Type B pancreatic cell (in vitro differentiated cells): Measurements from ENCODE around the gene NKX2-2. TPM values are rescaled to one million over a fixed set of nuclear protein-coding genes. Genes with fewer than 3 reads are reported as not detected.
A peak's percentile ranks its signal among the peaks of the same experiment; 100 is the strongest.

Experiments
- DNase-seq: peaks from one replicate; pipeline ENCODE4 v3.0.0; 2021; ENCODE audit warnings: mixed read lengths; ENCODE audit not compliant: unreplicated experiment; ENCODE audit errors: extremely low spot score
- H3K27ac Mint-ChIP-seq: 2 replicates; pipeline ENCODE4 v1.8.0; 2021; ENCODE audit warnings: mild to moderate bottlenecking, mixed read lengths
- H3K27me3 Mint-ChIP-seq: 2 replicates; pipeline ENCODE4 v1.8.0; 2021; ENCODE audit warnings: mixed read lengths
- H3K36me3 Mint-ChIP-seq: 2 replicates; pipeline ENCODE4 v1.8.0; 2021; ENCODE audit warnings: mixed read lengths
- H3K4me1 Mint-ChIP-seq: one replicate; pipeline ENCODE4 v1.8.0; 2021; ENCODE audit warnings: mixed read lengths; ENCODE audit not compliant: unreplicated experiment
- H3K4me3 Mint-ChIP-seq: 2 replicates; pipeline ENCODE4 v1.8.0; 2021; ENCODE audit warnings: mild to moderate bottlenecking, mixed read lengths
- H3K9me3 Mint-ChIP-seq: 2 replicates; pipeline ENCODE4 v1.8.0; 2021; ENCODE audit warnings: mixed read lengths
- CTCF ChIP-seq: fragments of 200-600 bp; sonication (generic); conservative IDR thresholded peaks from 2 replicates; pipeline ENCODE4 v1.5.0; 2021; ENCODE audit warnings: antibody characterized with exemption, mild to moderate bottlenecking
- total RNA-seq: library from RNA; stranded (reverse); gene quantifications from 2 replicates; pipeline ENCODE4 v1.2.1, GENCODE V29; 2021; ENCODE audit warnings: low replicate concordance

The NKX2-2 gene
- total RNA-seq, 1 donor from 2014 or later, result 6.0 TPM

DNA sequence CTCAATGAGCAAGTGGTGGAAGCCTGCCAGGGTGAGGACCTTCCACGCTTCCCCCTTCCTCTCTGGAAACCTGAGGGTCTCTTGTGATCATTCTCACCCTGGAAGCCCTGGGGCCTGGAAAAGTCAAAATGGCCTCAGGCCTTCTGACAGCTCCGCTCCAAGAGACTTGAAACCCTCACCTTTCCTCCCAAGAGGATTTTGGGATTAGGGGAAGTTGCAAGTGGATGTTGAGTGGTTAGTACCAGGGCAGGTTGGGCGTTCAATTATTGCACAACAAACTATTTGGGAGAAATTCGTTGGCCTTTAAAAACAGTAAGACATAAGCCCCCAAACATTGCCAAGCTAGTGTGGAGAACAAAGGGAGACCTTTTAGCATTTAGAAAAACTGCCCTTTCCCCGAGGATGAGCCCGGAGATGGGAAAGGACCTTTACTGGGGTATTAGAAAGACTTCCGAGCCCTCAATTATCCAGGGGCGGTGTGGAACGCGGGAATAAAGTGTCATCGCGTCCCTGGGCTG is 4.7 kb downstream of the NKX2-2 start:
- TF ChIP-seq CTCF, result no peak

GRCh38 chr20:21508230-21509078 is 5.4 kb downstream of the NKX2-2 start:
- peaks cover 90% of the 10 kb centered on the region for H3K27me3 Mint-ChIP-seq
- peaks cover 4% of the 10 kb centered on the region for H3K4me1 Mint-ChIP-seq
- H3K36me3 Mint-ChIP-seq, result no peaks in the 10 kb centered on the region
- TF ChIP-seq CTCF, result no peak
- DNase-seq, result no peak
- H3K27ac Mint-ChIP-seq, result peak overlapping the region; percentile 10
- H3K4me3 Mint-ChIP-seq, result peak overlapping the region; percentile 46
- H3K9me3 Mint-ChIP-seq, result no peaks in the 10 kb centered on the region

More for the DNA sequence above, 4.7 kb downstream of the NKX2-2 start:
- no peak for DNase-seq
- no peaks in the 10 kb centered on the region for H3K9me3 Mint-ChIP-seq
- peak overlapping the region; percentile 70 for H3K27ac Mint-ChIP-seq
- peaks cover 4% of the 10 kb centered on the region for H3K4me1 Mint-ChIP-seq
- peaks cover 89% of the 10 kb centered on the region for H3K27me3 Mint-ChIP-seq
- no peaks in the 10 kb centered on the region for H3K36me3 Mint-ChIP-seq
- peak overlapping the region; percentile 82 for H3K4me3 Mint-ChIP-seq

- Mint-ChIP-seq H3K4me3 (peak overlapping the region; percentile 82), H3K9me3 (no peaks in the 10 kb centered on the region), H3K4me1 (peaks cover 4% of the 10 kb centered on the region), H3K27me3 (peaks cover 90% of the 10 kb centered on the region), H3K36me3 (no peaks in the 10 kb centered on the region), H3K27ac (peak overlapping the region; percentile 10)
- no peak for TF ChIP-seq CTCF
- DNase-seq, result no peak
Observed at GRCh38 chr20:21507400-21508229, 6.2 kb downstream of the NKX2-2 start.

- peak; percentile 95 for TF ChIP-seq CTCF
- H3K4me1 Mint-ChIP-seq, result no peaks in the 10 kb centered on the region
- H3K27ac Mint-ChIP-seq, result no peak overlapping the region
- H3K9me3 Mint-ChIP-seq, result no peaks in the 10 kb centered on the region
- peak overlapping the region; percentile 82 for H3K4me3 Mint-ChIP-seq
- H3K27me3 Mint-ChIP-seq, result peaks cover 81% of the 10 kb centered on the region
- no peak for DNase-seq
- H3K36me3 Mint-ChIP-seq, result no peaks in the 10 kb centered on the region
Observed at GRCh38 chr20:21505810-21506530, 7.9 kb downstream of the NKX2-2 start.

GRCh38 chr20:21505161-21505809 is 8.6 kb downstream of the NKX2-2 start:
- Mint-ChIP-seq H3K4me1 (no peaks in the 10 kb centered on the region), H3K9me3 (no peaks in the 10 kb centered on the region), H3K36me3 (no peaks in the 10 kb centered on the region), H3K4me3 (peak overlapping the region; percentile 76), H3K27me3 (peaks cover 83% of the 10 kb centered on the region), H3K27ac (peak overlapping the region; percentile 51)
- peak; percentile 90 for DNase-seq
- TF ChIP-seq CTCF, result peak; percentile 99
